ENCODE results near the gene BTBD2.

BTBD2 gene

GRCh38 chr19:1999856-2000515 is 15.5 kb downstream of the BTBD2 start:
- Histone ChIP-seq H3K36me3 (peaks cover 41% of the 10 kb centered on the region), H3K27ac (no peak overlapping the region), H3K9me3 (ENCODE audit: severe bottlenecking) (no peaks in the 10 kb centered on the region), H3K4me3 (ENCODE audit: low read depth, low read length) (no peak overlapping the region), H3K27me3 (ENCODE audit: insufficient read depth, low read depth, severe bottlenecking) (no peaks in the 10 kb centered on the region)
- no peak for TF ChIP-seq CTCF (IDR thresholded peaks at IDR 0.05; ENCODE audit: low read depth, low read length)
- no peak for DNase-seq

- DNase-seq, result no peak
- Histone ChIP-seq H3K36me3 (peaks cover 50% of the 10 kb centered on the region), H3K9me3 (ENCODE audit: severe bottlenecking) (no peaks in the 10 kb centered on the region)
Measured at GRCh38 chr19:1998712-1999708, 16.5 kb downstream of the BTBD2 start.

GRCh38 chr19:1997353-1998233 is 17.9 kb downstream of the BTBD2 start:
- Histone ChIP-seq H3K9me3 (ENCODE audit: severe bottlenecking) (no peaks in the 10 kb centered on the region), H3K27me3 (ENCODE audit: insufficient read depth, low read depth, severe bottlenecking) (no peaks in the 10 kb centered on the region), H3K27ac (no peak overlapping the region), H3K4me3 (ENCODE audit: low read depth, low read length) (no peak overlapping the region), H3K36me3 (peaks cover 59% of the 10 kb centered on the region)
- DNase-seq, result no peak
- TF ChIP-seq CTCF (IDR thresholded peaks at IDR 0.05; ENCODE audit: low read depth, low read length), result no peak

More at GRCh38 chr19:1998712-1999708, 16.5 kb downstream of the BTBD2 start:
- no peak for TF ChIP-seq CTCF (IDR thresholded peaks at IDR 0.05; ENCODE audit: low read depth, low read length)
- Histone ChIP-seq H3K27ac (no peak overlapping the region), H3K4me3 (ENCODE audit: low read depth, low read length) (no peak overlapping the region), H3K27me3 (ENCODE audit: insufficient read depth, low read depth, severe bottlenecking) (no peaks in the 10 kb centered on the region)

GRCh38 chr19:1992759-1993260 is 22.7 kb downstream of the BTBD2 start:
- Histone ChIP-seq H3K27me3 (ENCODE audit: insufficient read depth, low read depth, severe bottlenecking) (no peaks in the 10 kb centered on the region), H3K36me3 (peaks cover 85% of the 10 kb centered on the region), H3K4me3 (ENCODE audit: low read depth, low read length) (no peak overlapping the region), H3K9me3 (ENCODE audit: severe bottlenecking) (no peaks in the 10 kb centered on the region), H3K27ac (no peak overlapping the region)
- DNase-seq, result no peak
- no peak for TF ChIP-seq CTCF (IDR thresholded peaks at IDR 0.05; ENCODE audit: low read depth, low read length)

Data from WERI-Rb-1 (cell line).